Measurements from ENCODE around the gene ACOT6. TPM values are rescaled to one million over a fixed set of nuclear protein-coding genes. Genes with fewer than 3 reads are reported as not detected.

Gene ACOT6
- total RNA-seq, 2 experiments from 2014 or later: not detected

Other genes with a start within 250 kb of the ACOT6 start
- gene NUMB, start 154.0 kb upstream of the ACOT6 start, total RNA-seq: 10 to 100 TPM; 31.8 to 33.0 TPM
- 10 to 100 TPM; 14.2 to 15.2 TPM for gene RIOX1, start 121.6 kb upstream of the ACOT6 start, total RNA-seq
- 1 to 10 TPM; 1.2 to 1.3 TPM for gene ACOT1, start 75.4 kb upstream of the ACOT6 start, total RNA-seq
- not detected for gene HEATR4, start 53.6 kb upstream of the ACOT6 start, total RNA-seq
- gene ACOT2, start 43.3 kb upstream of the ACOT6 start, total RNA-seq: 1 to 10 TPM; 4.9 to 6.3 TPM
- 1 to 10 TPM; 1.8 to 2.2 TPM for gene ACOT4, start 20.6 kb upstream of the ACOT6 start, total RNA-seq
- 1 to 10 TPM; 4.8 to 5.9 TPM for gene DNAL1, start 32.5 kb downstream of the ACOT6 start, total RNA-seq
- gene PNMA1, start 101.9 kb downstream of the ACOT6 start, total RNA-seq: 10 to 100 TPM; 22.9 to 24.1 TPM
- gene PTGR2, start 239.3 kb downstream of the ACOT6 start, total RNA-seq: 10 to 100 TPM; 10.6 to 11.0 TPM

All from activated CD8-positive, alpha-beta T cell treated with anti-CD3 and anti-CD28 coated beads for 36 hours (primary cell).